Liver (tissue), 9 donors: ENCODE measurements around the gene HACE1. TPM values are rescaled to one million over a fixed set of nuclear protein-coding genes. Genes with fewer than 3 reads are reported as not detected.

Experiments
- DNase-seq: peaks from one replicate; pipeline ENCODE4 v3.0.0-alpha.2; 2017; ENCODE audit warnings: low spot score
- H3K27ac ChIP-seq, 2 donors: one replicate each; pipeline ENCODE4 v1.7.0; 2013; ENCODE audit warnings: inconsistent platforms in 2 of 2, low read length in 2 of 2, control low read depth in 1 of 2, low read depth in 1 of 2, mild to moderate bottlenecking in 1 of 2
- H3K27me3 ChIP-seq, 4 donors: one replicate each; pipeline versions ENCODE4 v1.6.1 to v1.7.0; 2013; ENCODE audit warnings: low read length in 3 of 4, inconsistent platforms in 1 of 4, mild to moderate bottlenecking in 1 of 4, moderate library complexity in 1 of 4; ENCODE audit not compliant: control insufficient read depth in 4 of 4, insufficient read depth in 4 of 4
- H3K36me3 ChIP-seq, 4 donors: one replicate each; pipeline versions ENCODE4 v1.6.1 to v1.7.0; 2013; ENCODE audit warnings: low read length in 3 of 4, mild to moderate bottlenecking in 3 of 4, low read depth in 1 of 4, moderate library complexity in 1 of 4; ENCODE audit not compliant: control insufficient read depth in 4 of 4, insufficient read depth in 3 of 4
- H3K4me1 ChIP-seq, 4 donors: one replicate each; pipeline versions ENCODE4 v1.6.1 to v1.7.0; 2013; ENCODE audit warnings: low read length in 3 of 4, mild to moderate bottlenecking in 3 of 4, moderate library complexity in 1 of 4; ENCODE audit not compliant: control insufficient read depth in 4 of 4, insufficient read depth in 4 of 4
- H3K4me3 ChIP-seq, 3 donors: one replicate each; pipeline versions ENCODE4 v1.6.1 to v1.7.0; 2013; ENCODE audit warnings: low read length in 3 of 3, control low read depth in 1 of 3, low read depth in 1 of 3, mild to moderate bottlenecking in 1 of 3
- H3K9ac ChIP-seq, 2 donors: one replicate each; pipeline ENCODE4 v1.7.0; 2013; ENCODE audit warnings: low read length in 2 of 2, mild to moderate bottlenecking in 2 of 2, moderate library complexity in 2 of 2, control low read depth in 1 of 2, low read depth in 1 of 2
- H3K9me3 ChIP-seq, 4 donors: one replicate each; pipeline versions ENCODE4 v1.6.1 to v1.7.0; 2013; ENCODE audit warnings: low read length in 3 of 4; ENCODE audit not compliant: control insufficient read depth in 4 of 4
- EGR1 ChIP-seq, 2 donors: IDR thresholded peaks; 2 replicates each; pipeline ENCODE4 v1.6.1; 2016 to 2018; ENCODE audit warnings: antibody characterized with exemption in 2 of 2, low read depth in 2 of 2
- FOXA1 ChIP-seq: IDR thresholded peaks from 2 replicates; pipeline ENCODE4 v1.6.1; 2016; ENCODE audit warnings: antibody characterized with exemption
- FOXA2 ChIP-seq: IDR thresholded peaks from 2 replicates; pipeline ENCODE4 v1.6.1; 2016; ENCODE audit warnings: antibody characterized with exemption
- GABPA ChIP-seq, 2 donors: IDR thresholded peaks in 1 of 2; conservative IDR thresholded peaks in 1 of 2; 2 replicates each; pipeline ENCODE4 v1.6.1; 2016; ENCODE audit warnings: antibody characterized with exemption in 2 of 2, mild to moderate bottlenecking in 1 of 2, moderate library complexity in 1 of 2
- HNF4A ChIP-seq, 2 donors: conservative IDR thresholded peaks; 2 replicates each; pipeline ENCODE4 v1.6.1; 2016; ENCODE audit warnings: antibody characterized with exemption in 2 of 2, mild to moderate bottlenecking in 2 of 2
- JUND ChIP-seq, 2 donors: IDR thresholded peaks; 2 replicates each; pipeline ENCODE4 v1.6.1; 2016; ENCODE audit warnings: antibody characterized with exemption in 2 of 2
- NR2F2 ChIP-seq: IDR thresholded peaks from 2 replicates; pipeline ENCODE4 v1.6.1; 2016; ENCODE audit warnings: antibody characterized with exemption
- RAD21 ChIP-seq, 2 donors: IDR thresholded peaks; 2 replicates each; pipeline ENCODE4 v1.6.1; 2016; ENCODE audit warnings: antibody characterized with exemption in 2 of 2, mild to moderate bottlenecking in 2 of 2
- SP1 ChIP-seq: IDR thresholded peaks from 2 replicates; pipeline ENCODE4 v1.6.1; 2018; ENCODE audit warnings: antibody characterized with exemption, mild to moderate bottlenecking
- TAF1 ChIP-seq: conservative IDR thresholded peaks from 2 replicates; pipeline ENCODE4 v1.6.1; 2016; ENCODE audit warnings: antibody characterized with exemption, mild to moderate bottlenecking
- YY1 ChIP-seq: IDR thresholded peaks from 2 replicates; pipeline ENCODE4 v1.6.1; 2016; ENCODE audit warnings: antibody characterized with exemption, mild to moderate bottlenecking
- WGBS: extraction: QIAGEN DNeasy Blood & Tissue Kit; methylation state at CpG from one replicate; pipeline ENCODE4 v1.1.7; 2013; 5-methylcytosine and 5-hydroxymethylcytosine counted together
- polyA plus RNA-seq, 2 donors: library from polyadenylated mRNA; stranded (reverse) in 1 of 2; unstranded in 1 of 2; fragments of 200-250 nt in 1 of 2; fragments of >200 nt in 1 of 2; fragmentation: Nextera tagmentation in 1 of 2; extraction: Ambion mirVana in 1 of 2; gene quantifications; one replicate each; pipeline versions ENCODE4 v1.2.1 to v1.2.3, GENCODE V29; 2013 to 2015
- total RNA-seq, 2 donors: library from RNA; depleted of rRNA; stranded (reverse); fragments of >200 nt; gene quantifications; one replicate each; pipeline ENCODE4 v1.2.3, GENCODE V29; 2014
- TF ChIP-seq, protein P1 (sequence below): IDR thresholded peaks from 2 replicates; pipeline ENCODE4 v1.6.1; 2016; ENCODE audit warnings: antibody characterized with exemption, mild to moderate bottlenecking
- TF ChIP-seq, protein P2 (sequence below): IDR thresholded peaks from 2 replicates; pipeline ENCODE4 v1.6.1; 2016; ENCODE audit warnings: antibody characterized with exemption
- TF ChIP-seq, protein P3 (sequence below): IDR thresholded peaks from 2 replicates; pipeline ENCODE4 v1.6.1; 2016; ENCODE audit warnings: antibody characterized with exemption
- TF ChIP-seq, protein P4 (sequence below): fragments of 150-350 bp; IDR thresholded peaks from 2 replicates; pipeline ENCODE4 v1.5.1; 2017; ENCODE audit warnings: improper control_type of control experiment, low read depth, low read length; ENCODE audit not compliant: missing input control
- donor health status: healthy.
- donor health status: healthy.
- donor health status: healthy.
- donor health status: healthy.
- donor health status: healthy.

Gene HACE1
- total and polyA plus RNA-seq, 4 donors, result 1.3 to 7.2 (median 2.5) TPM

DNA sequence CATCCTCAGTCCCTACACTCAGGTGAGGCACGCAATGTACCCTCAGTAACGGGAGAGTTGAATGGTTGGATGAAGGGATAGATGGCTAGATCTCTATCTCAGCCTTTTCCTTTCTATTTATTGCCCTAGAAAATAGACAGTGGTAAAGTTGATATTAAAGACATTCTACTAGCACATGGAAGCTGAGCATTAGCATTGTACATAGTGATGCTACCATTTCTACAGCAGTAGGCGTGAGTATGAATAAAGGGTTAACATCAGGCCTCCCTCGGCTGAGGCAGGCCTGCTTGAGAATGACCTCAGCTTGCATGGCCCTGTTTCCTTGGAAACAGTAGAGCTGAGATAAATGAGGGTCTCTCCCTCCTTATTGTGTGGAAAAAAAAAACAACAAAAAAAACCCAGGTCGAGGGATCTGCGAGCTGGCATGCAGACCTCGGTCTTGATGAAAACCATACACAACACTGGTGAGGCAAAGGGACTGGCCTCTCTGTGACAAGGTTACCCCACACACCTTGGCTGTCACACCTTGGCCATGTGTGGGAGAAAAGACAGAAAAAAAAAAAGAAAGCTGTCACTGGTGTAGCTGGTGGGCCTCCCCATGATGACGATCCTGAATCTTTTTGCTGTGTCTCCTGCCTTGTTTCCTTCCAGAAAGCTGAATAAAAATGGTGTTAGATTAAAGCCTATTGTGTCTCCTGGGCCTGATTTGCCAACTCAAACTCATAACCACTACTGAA is 160.0 kb downstream of the HACE1 start:
- H3K4me3 ChIP-seq, result no peak overlapping the region
- WGBS, result 77% methylated on average over 8 of the region's 8 CpGs

DNA sequence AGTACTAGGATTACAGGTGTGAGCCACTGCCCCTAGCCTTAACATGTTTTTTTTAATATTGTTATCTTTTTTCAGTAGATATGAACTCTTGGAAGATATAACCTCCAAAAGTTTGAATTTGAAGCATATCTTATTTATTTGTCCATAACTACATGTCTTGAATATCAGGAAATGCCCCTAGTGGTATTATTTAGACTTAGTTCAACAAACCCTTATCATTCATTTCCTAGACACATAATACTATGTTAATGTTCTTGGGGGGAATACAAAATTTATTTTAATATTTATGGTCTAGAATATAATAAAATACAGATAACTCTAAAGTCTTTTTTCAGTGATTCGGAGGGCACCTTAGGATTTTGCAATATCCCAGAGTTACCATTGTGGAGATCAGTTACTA is 160.7 kb downstream of the HACE1 start:
- no peak for DNase-seq
- WGBS, result 96% methylated on average over 1 of the region's 1 CpG
- Histone ChIP-seq H3K9ac (no peak overlapping the region), H3K4me3 (no peak overlapping the region), H3K9me3 (no peaks in the 10 kb centered on the region), H3K27ac (no peak overlapping the region), H3K36me3 (no peaks in the 10 kb centered on the region), H3K27me3 (no peaks in the 10 kb centered on the region), H3K4me1 (no peaks in the 10 kb centered on the region)
- TF ChIP-seq JUND (IDR thresholded peaks at IDR 0.05), result no peak
- TF ChIP-seq NR2F2, result no peak
- TF ChIP-seq, protein P1, sequence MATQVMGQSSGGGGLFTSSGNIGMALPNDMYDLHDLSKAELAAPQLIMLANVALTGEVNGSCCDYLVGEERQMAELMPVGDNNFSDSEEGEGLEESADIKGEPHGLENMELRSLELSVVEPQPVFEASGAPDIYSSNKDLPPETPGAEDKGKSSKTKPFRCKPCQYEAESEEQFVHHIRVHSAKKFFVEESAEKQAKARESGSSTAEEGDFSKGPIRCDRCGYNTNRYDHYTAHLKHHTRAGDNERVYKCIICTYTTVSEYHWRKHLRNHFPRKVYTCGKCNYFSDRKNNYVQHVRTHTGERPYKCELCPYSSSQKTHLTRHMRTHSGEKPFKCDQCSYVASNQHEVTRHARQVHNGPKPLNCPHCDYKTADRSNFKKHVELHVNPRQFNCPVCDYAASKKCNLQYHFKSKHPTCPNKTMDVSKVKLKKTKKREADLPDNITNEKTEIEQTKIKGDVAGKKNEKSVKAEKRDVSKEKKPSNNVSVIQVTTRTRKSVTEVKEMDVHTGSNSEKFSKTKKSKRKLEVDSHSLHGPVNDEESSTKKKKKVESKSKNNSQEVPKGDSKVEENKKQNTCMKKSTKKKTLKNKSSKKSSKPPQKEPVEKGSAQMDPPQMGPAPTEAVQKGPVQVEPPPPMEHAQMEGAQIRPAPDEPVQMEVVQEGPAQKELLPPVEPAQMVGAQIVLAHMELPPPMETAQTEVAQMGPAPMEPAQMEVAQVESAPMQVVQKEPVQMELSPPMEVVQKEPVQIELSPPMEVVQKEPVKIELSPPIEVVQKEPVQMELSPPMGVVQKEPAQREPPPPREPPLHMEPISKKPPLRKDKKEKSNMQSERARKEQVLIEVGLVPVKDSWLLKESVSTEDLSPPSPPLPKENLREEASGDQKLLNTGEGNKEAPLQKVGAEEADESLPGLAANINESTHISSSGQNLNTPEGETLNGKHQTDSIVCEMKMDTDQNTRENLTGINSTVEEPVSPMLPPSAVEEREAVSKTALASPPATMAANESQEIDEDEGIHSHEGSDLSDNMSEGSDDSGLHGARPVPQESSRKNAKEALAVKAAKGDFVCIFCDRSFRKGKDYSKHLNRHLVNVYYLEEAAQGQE, result no peak
- no peak for TF ChIP-seq GABPA (IDR thresholded peaks at IDR 0.05 in 1 of 2, conservative IDR thresholded peaks at IDR 0.05 in 1 of 2)
- TF ChIP-seq, protein P2, sequence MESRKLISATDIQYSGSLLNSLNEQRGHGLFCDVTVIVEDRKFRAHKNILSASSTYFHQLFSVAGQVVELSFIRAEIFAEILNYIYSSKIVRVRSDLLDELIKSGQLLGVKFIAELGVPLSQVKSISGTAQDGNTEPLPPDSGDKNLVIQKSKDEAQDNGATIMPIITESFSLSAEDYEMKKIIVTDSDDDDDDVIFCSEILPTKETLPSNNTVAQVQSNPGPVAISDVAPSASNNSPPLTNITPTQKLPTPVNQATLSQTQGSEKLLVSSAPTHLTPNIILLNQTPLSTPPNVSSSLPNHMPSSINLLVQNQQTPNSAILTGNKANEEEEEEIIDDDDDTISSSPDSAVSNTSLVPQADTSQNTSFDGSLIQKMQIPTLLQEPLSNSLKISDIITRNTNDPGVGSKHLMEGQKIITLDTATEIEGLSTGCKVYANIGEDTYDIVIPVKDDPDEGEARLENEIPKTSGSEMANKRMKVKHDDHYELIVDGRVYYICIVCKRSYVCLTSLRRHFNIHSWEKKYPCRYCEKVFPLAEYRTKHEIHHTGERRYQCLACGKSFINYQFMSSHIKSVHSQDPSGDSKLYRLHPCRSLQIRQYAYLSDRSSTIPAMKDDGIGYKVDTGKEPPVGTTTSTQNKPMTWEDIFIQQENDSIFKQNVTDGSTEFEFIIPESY, result no peak
- no peak for TF ChIP-seq FOXA2

More for the DNA sequence above, 160.0 kb downstream of the HACE1 start:
- Histone ChIP-seq H3K9me3 (no peaks in the 10 kb centered on the region), H3K27ac (no peak overlapping the region), H3K36me3 (no peaks in the 10 kb centered on the region), H3K4me1 (no peaks in the 10 kb centered on the region), H3K27me3 (no peaks in the 10 kb centered on the region), H3K9ac (no peak overlapping the region)
- DNase-seq, result no peak
- no peak for TF ChIP-seq FOXA1
- no peak for TF ChIP-seq NR2F2
- no peak for TF ChIP-seq EGR1 (IDR thresholded peaks at IDR 0.05; ENCODE audit: low read depth in 2 of 2)
- TF ChIP-seq, protein P3, sequence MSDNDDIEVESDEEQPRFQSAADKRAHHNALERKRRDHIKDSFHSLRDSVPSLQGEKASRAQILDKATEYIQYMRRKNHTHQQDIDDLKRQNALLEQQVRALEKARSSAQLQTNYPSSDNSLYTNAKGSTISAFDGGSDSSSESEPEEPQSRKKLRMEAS, result no peak
- TF ChIP-seq RAD21 (IDR thresholded peaks at IDR 0.05), result no peak
- TF ChIP-seq, protein P1, result no peak
- TF ChIP-seq FOXA2, result no peak
- no peak for TF ChIP-seq GABPA (IDR thresholded peaks at IDR 0.05 in 1 of 2, conservative IDR thresholded peaks at IDR 0.05 in 1 of 2)
- TF ChIP-seq, protein P4, sequence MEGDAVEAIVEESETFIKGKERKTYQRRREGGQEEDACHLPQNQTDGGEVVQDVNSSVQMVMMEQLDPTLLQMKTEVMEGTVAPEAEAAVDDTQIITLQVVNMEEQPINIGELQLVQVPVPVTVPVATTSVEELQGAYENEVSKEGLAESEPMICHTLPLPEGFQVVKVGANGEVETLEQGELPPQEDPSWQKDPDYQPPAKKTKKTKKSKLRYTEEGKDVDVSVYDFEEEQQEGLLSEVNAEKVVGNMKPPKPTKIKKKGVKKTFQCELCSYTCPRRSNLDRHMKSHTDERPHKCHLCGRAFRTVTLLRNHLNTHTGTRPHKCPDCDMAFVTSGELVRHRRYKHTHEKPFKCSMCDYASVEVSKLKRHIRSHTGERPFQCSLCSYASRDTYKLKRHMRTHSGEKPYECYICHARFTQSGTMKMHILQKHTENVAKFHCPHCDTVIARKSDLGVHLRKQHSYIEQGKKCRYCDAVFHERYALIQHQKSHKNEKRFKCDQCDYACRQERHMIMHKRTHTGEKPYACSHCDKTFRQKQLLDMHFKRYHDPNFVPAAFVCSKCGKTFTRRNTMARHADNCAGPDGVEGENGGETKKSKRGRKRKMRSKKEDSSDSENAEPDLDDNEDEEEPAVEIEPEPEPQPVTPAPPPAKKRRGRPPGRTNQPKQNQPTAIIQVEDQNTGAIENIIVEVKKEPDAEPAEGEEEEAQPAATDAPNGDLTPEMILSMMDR, result no peak
- TF ChIP-seq SP1, result no peak
- no peak for TF ChIP-seq TAF1
- TF ChIP-seq, protein P2, result no peak
- no peak for TF ChIP-seq YY1
- TF ChIP-seq HNF4A (conservative IDR thresholded peaks at IDR 0.05), result no peak
- TF ChIP-seq JUND (IDR thresholded peaks at IDR 0.05), result no peak
